Loucy (cell line): ENCODE data around the gene KCNMA1.

Experiments
- H2AFZ ChIP-seq: fragments of 200-600 bp; sonication (generic); 2 replicates; pipeline ENCODE4 v1.6.0; 2016; ENCODE audit warnings: antibody characterized with exemption, mild to moderate bottlenecking, low read length, moderate library complexity
- H3F3A ChIP-seq: fragments of 200-600 bp; 2 replicates; pipeline ENCODE4 v1.6.0; 2016; ENCODE audit warnings: antibody characterized with exemption, low read depth, mild to moderate bottlenecking
- H3K27me3 ChIP-seq: fragments of 200-600 bp; sonication (generic); 2 replicates; pipeline ENCODE4 v1.6.1; 2014; ENCODE audit warnings: low read length, mild to moderate bottlenecking; ENCODE audit not compliant: insufficient read depth, poor library complexity, severe bottlenecking
- H3K36me3 ChIP-seq: fragments of 200-600 bp; sonication (generic); 2 replicates; pipeline ENCODE4 v1.6.1; 2016; ENCODE audit warnings: low read length; ENCODE audit not compliant: insufficient read depth
- H3K4me1 ChIP-seq: fragments of 200-600 bp; sonication (generic); 2 replicates; pipeline ENCODE4 v1.5.1; 2014; ENCODE audit warnings: low read length, mild to moderate bottlenecking; ENCODE audit not compliant: insufficient read depth, poor library complexity, severe bottlenecking
- H3K4me2 ChIP-seq: fragments of 200-600 bp; sonication (generic); 2 replicates; pipeline ENCODE4 v1.6.0; 2014; ENCODE audit warnings: antibody characterized with exemption, low read length, low read depth, mild to moderate bottlenecking; ENCODE audit not compliant: poor library complexity, severe bottlenecking
- H3K4me3 ChIP-seq: fragments of 200-600 bp; sonication (generic); 2 replicates; pipeline ENCODE4 v1.5.1; 2014; ENCODE audit warnings: low read length, mild to moderate bottlenecking, mixed read lengths; ENCODE audit not compliant: poor library complexity, severe bottlenecking
- H3K79me2 ChIP-seq: fragments of 200-600 bp; sonication (generic); 2 replicates; pipeline ENCODE4 v1.6.1; 2014; ENCODE audit warnings: low read length; ENCODE audit not compliant: insufficient read depth
- H3K9ac ChIP-seq: fragments of 200-600 bp; sonication (generic); 2 replicates; pipeline ENCODE4 v1.6.0; 2014; ENCODE audit warnings: mild to moderate bottlenecking, low read depth, low read length, moderate library complexity; ENCODE audit not compliant: poor library complexity, severe bottlenecking
- H3K9me2 ChIP-seq: fragments of 200-600 bp; sonication (generic); replicated peaks from 2 replicates; pipeline ENCODE4 v1.6.1; 2016; ENCODE audit warnings: low read depth, low read length, mixed read lengths
- H3K9me3 ChIP-seq: fragments of 200-600 bp; sonication (generic); 2 replicates; pipeline ENCODE4 v1.6.1; 2014; ENCODE audit warnings: mild to moderate bottlenecking, antibody characterized with exemption, low read length, low read depth; ENCODE audit not compliant: insufficient read depth
- H4K20me1 ChIP-seq: fragments of 200-600 bp; sonication (generic); 2 replicates; pipeline ENCODE4 v1.6.0; 2014; ENCODE audit warnings: antibody characterized with exemption, low read length, mild to moderate bottlenecking; ENCODE audit not compliant: insufficient read depth, poor library complexity, severe bottlenecking
- CTCF ChIP-seq: fragments of 200-600 bp; sonication (generic); conservative IDR thresholded peaks from 2 replicates; pipeline ENCODE4 v1.5.1; 2014; ENCODE audit warnings: mild to moderate bottlenecking, antibody characterized with exemption, low read length
- EZH2phosphoT487 ChIP-seq: fragments of 200-600 bp; IDR thresholded peaks from 2 replicates; pipeline ENCODE4 v1.6.1; 2018; ENCODE audit warnings: antibody characterized with exemption, mild to moderate bottlenecking, moderate library complexity, borderline replicate concordance

The KCNMA1 gene

GRCh38 chr10:77457266-77457665 is 180.3 kb downstream of the KCNMA1 start:
- Histone ChIP-seq H2AFZ (no peak overlapping the region), H3K36me3 (no peaks in the 10 kb centered on the region), H3K4me1 (no peaks in the 10 kb centered on the region), H3K4me2 (no peak overlapping the region), H3K9me2 (no peaks in the 10 kb centered on the region), H3K27me3 (no peaks in the 10 kb centered on the region), H4K20me1 (no peaks in the 10 kb centered on the region), H3K9me3 (no peaks in the 10 kb centered on the region), H3F3A (no peaks in the 10 kb centered on the region), H3K79me2 (no peaks in the 10 kb centered on the region), H3K4me3 (no peak overlapping the region), H3K9ac (no peak overlapping the region)
- TF ChIP-seq EZH2phosphoT487 (no peak), CTCF (no peak)

GRCh38 chr10:77456414-77456813 is 181.2 kb downstream of the KCNMA1 start:
- Histone ChIP-seq H3K9me3 (no peaks in the 10 kb centered on the region), H3K27me3 (no peaks in the 10 kb centered on the region), H3K79me2 (no peaks in the 10 kb centered on the region), H3K4me3 (no peak overlapping the region), H3K36me3 (no peaks in the 10 kb centered on the region), H4K20me1 (no peaks in the 10 kb centered on the region), H3K4me1 (no peaks in the 10 kb centered on the region), H2AFZ (no peak overlapping the region), H3K9me2 (no peaks in the 10 kb centered on the region), H3F3A (no peaks in the 10 kb centered on the region), H3K4me2 (no peak overlapping the region), H3K9ac (no peak overlapping the region)
- TF ChIP-seq CTCF: no peak
- no peak for TF ChIP-seq EZH2phosphoT487

GRCh38 chr10:77455561-77455960 is 182.0 kb downstream of the KCNMA1 start:
- Histone ChIP-seq H3K4me2 (no peak overlapping the region), H3F3A (no peaks in the 10 kb centered on the region), H3K9ac (no peak overlapping the region), H4K20me1 (no peaks in the 10 kb centered on the region), H3K4me3 (no peak overlapping the region), H3K27me3 (no peaks in the 10 kb centered on the region), H3K9me3 (no peaks in the 10 kb centered on the region), H3K36me3 (no peaks in the 10 kb centered on the region), H2AFZ (no peak overlapping the region), H3K4me1 (no peaks in the 10 kb centered on the region), H3K79me2 (no peaks in the 10 kb centered on the region), H3K9me2 (no peaks in the 10 kb centered on the region)
- TF ChIP-seq EZH2phosphoT487 (no peak), CTCF (no peak)
